Dermis blood vessel endothelial cell (primary cell): ENCODE results near the gene SORBS1. TPM values are rescaled to one million over a fixed set of nuclear protein-coding genes. Genes with fewer than 3 reads are reported as not detected.
"Not testable (repeated sequence)": the region's sequence is repeated elsewhere in the genome, so short reads cannot be mapped to it uniquely, and the experiment has no call there.

ENCODE experiments used
- DNase-seq: peaks from one replicate; pipeline ENCODE4 v3.0.0; 2010
- total RNA-seq: library from RNA; depleted of rRNA; stranded (reverse); fragments of >200 nt; gene quantifications from 2 replicates; pipeline ENCODE4 v1.2.3, GENCODE V29; 2014

The SORBS1 gene
- total RNA-seq, 1 donor from 2014 or later: 0.68 TPM

DNA sequence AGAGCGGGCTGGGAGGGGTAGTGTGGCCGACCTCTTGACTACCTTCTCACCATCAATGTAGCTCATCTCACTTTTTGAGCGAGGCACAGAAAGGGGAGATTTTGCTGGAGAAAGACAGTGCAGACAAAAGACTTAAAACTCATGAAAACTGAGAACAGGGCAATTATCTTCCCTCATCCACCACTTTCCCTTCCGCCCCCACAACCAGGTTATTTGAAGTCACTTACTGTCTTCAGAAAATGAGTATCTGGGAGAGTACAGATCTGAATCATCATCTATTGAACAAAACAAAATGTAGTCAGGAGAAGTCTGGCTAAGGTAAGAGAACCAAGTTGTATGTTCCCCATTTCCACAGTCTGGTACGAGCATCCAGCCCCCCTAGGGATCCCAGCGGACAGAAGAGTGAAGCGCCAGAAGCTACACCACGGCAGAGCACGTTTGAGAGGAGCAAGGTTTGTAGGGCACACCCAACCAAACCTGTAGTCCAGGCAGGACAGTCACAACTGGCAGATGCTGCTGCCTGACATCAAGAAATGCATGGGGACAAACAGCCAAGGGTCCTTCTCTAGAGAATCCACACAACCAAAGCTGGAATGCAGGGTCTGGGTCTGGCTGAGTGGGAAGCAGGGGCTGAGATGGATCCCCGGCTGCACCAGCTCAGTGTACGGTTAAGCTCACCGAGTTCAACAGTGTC is 177.0 kb downstream of the SORBS1 start:
- no peak for DNase-seq

GRCh38 chr10:95382596-95382995 is 178.6 kb downstream of the SORBS1 start:
- no peak for DNase-seq

DNA sequence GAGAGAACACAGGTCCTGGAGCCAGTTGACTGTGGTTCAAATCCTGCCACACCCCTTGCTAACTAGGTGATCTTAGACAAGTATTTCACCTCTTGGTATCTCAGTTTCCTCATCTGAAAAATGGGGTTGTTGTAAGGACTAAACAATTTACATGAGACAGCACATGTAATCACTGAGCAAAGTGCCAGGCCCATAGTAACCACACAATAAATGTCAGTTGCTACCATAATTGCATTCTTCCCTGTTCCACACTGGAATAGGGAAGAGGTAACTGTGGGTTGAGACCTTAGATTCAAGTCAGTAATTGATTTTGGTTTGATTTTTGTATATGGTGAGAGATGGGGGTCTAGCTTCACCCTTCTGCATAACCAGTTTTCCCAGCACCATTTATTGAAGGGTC is 179.0 kb downstream of the SORBS1 start:
- DNase-seq: no peak

DNA sequence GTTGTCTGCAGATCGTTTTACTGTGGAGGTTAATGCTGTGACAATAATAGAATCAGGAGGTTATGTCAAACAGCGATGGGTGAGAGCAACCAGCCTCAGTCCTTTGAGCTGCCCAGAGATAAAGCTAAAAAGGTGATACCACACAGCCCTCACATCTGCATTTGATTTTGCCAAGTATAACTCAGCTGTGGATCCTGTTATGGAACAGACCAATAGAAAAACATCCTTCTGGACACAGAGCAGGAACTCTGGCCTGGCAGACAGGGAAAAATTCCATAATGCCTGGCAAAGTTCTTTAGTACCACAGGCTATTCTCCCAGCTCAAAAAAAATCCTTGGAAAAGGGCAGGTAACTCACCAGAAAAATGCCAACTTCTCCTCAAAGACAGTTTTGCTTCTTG is 183.2 kb downstream of the SORBS1 start:
- no peak for DNase-seq

- DNase-seq: peak; percentile 42
Measured at GRCh38 chr10:95375418-95375817, 185.8 kb downstream of the SORBS1 start.

DNA sequence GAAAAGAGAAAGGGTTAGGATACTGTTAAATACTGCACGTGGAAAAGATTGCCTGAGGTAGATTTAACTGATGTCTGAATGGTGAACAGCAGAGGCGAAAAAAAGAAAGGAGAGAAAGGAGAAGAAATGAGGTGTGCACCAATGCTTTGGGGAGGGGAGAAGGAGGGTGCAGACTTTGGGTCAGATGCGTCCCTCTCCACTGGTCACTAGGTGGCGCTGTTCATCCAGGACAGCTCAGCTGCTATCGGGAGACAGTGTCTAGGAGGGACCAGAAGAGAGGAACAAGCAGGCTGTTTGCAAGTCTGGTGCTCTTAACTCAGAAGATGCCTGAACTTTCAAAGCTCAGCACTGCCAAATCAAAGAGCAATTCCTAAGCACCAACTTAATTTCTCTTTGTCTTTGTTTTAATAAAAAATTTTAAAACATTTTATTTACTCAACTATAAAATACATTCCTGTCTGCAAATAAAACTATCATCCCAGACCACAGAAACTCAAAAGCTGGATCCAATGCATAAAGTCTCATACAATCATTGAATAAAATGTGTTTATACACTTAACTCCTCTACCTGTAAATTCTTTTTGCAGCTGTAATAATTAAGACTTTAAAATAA is 186.5 kb downstream of the SORBS1 start:
- peak; percentile 90 for DNase-seq

- DNase-seq: no peak
Measured at GRCh38 chr10:95373660-95374059, 187.5 kb downstream of the SORBS1 start.

DNA sequence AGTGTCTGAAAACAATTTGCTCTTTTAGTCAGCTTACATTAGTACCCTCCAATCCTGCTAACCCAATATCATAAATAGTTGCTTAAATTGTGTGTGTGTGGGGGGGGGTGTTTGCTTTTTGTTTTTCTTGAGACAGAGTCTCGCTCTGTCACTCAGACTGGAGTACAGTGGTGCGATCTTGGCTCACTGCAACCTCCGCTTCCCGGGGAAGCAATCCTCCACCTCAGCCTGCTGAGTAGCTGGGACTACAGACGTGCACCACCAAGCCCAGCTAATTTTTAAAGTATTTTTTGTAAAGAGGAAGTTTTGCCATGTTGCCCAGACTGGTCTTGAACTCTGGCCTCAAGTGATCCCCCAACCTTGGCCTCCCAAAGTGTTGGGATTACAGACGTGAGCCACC is 196.8 kb downstream of the SORBS1 start:
- no peak for DNase-seq

- DNase-seq: peak; percentile 85
Measured at GRCh38 chr10:95363303-95363912, 197.8 kb downstream of the SORBS1 start.

GRCh38 chr10:95360122-95360714 is 201.0 kb downstream of the SORBS1 start:
- peak; percentile 23 for DNase-seq

DNA sequence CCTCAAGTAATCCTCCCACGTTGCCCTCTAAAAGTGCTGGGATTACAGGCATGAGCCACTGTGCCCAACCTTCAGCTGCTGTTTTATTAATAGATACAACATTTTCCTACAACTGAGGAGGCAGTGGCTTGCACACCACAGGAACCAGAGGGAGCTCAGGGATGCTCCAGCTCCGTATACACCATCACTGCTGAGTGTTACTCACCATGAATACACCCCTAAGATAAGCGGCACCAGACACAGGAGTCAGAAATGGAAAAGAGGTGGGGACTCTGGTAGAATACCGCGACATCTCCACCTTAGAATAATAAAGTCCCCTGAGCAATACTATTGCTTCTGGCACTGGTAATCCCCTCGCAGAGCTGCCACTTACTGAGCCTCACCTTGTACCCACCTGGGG is 201.7 kb downstream of the SORBS1 start:
- no peak for DNase-seq

GRCh38 chr10:95356190-95356955 is 204.8 kb downstream of the SORBS1 start:
- DNase-seq: no peak

GRCh38 chr10:95355301-95355700 is 205.9 kb downstream of the SORBS1 start:
- no peak for DNase-seq

DNA sequence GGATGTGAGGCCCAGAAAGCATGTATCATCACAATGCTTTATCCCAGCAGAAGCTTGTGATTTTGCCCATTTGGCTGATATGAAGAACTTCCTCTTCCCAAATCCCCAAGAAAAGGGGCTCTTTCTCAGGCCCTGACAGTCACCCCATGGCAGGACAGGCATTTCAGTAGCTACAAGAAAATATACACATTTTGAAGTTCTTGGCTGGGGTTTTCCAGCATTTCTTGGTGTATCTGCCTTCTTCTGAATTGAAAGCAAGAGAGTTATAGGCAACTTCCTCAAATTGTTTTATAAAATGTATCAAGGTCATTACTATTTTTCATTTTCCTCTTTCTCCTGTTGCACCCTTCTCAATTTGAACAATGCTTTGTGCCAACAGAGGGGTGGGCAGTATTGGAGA is 207.1 kb downstream of the SORBS1 start:
- DNase-seq: no peak

- no peak for DNase-seq
Measured at GRCh38 chr10:95353123-95353522, 208.0 kb downstream of the SORBS1 start.

DNA sequence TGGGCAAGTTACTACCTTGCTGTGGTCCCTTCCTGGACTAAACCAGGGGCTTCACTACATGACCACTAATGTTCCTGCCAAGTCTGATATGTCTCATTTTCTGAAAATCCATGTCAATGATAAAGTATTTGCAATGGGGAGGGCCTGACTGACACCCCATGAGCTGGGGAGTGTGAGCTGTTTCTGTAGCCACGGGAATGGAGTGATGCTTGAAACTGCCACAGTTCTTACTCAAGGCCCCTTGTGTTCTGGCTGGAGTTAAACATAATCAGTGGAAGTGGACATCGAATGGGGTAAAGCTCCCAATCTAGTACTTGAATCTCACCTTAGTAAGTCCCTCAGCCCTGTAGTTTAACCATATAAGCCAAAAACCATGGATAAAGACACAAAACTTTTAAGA is 208.5 kb downstream of the SORBS1 start:
- DNase-seq: no peak

DNA sequence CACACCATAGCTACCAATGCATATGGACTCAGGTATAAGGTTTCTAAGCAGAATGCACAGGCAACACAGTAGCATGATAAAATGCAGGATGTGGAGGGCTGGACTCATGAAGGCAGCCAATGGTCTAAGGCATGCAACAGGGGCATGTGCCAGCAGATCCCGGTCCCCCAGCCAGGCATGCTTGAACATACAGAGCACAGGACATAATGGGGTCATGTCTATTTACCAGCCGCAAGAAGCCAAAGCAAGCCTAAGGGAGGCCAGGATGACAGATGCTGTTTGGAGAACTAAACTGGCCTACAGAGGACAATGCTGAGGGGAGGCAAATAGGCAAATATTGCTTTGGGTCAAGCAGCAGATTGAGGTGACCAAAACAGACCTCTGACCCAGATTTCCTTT is 210.3 kb downstream of the SORBS1 start:
- no peak for DNase-seq

GRCh38 chr10:95350219-95350829 is 210.8 kb downstream of the SORBS1 start:
- no peak for DNase-seq

DNA sequence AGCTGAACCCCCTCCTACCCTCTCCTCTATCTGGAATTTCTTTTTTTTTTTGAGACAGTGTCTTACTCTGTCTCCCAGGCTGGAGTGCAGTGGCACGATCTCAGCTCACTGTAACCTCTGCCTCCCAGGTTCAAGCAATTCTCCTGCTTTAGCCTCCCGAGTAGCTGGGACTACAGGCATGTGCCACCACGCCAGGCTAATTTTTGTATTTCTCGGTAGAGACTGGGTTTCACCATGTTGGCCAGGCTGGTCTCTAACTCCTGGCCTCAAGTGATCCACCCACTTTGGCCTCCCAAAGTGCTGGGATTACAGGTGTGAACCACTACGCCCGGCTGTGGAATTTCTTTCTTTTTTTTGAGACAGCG is 213.8 kb downstream of the SORBS1 start:
- DNase-seq: not testable (repeated sequence)

DNA sequence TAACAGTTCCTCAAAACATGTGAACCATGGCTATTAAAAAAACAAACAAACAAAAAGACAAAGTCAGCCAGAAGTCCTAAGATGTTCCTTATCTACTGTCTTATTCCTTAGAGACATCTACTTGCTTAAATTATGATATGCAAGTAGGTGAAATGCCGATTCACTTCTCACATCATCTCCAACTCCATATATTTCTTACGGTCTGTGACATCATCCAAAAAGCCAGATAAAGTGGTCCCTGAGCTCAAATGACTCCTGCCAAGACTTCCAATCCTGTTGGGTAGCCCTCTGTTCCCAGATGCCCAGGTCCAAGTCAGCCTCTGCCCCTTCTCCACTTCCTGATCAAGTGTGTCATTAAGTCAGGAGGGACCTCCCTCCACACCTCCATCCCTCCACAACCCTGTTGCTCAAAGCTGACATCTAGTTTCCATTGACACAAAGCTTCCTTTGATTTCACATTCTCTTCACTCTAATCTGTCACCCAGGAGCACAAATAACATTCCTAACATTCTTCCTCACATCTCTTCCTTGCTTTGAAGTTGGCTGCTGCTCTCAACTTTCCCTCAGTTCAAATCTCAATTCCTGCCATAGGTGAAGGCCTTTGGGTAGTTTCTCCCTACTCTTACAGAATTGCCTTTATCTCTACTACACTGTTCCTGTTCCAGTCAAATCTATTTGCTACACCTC is 214.3 kb downstream of the SORBS1 start:
- no peak for DNase-seq

GRCh38 chr10:95343573-95343972 is 217.6 kb downstream of the SORBS1 start:
- no peak for DNase-seq

GRCh38 chr10:95341716-95342130 is 219.4 kb downstream of the SORBS1 start:
- DNase-seq: peak; percentile 54
